Measurements from ENCODE around the gene TMEM176B.
"Not testable (repeated sequence)": the region's sequence is repeated elsewhere in the genome, so short reads cannot be mapped to it uniquely, and the experiment has no call there.

DNA sequence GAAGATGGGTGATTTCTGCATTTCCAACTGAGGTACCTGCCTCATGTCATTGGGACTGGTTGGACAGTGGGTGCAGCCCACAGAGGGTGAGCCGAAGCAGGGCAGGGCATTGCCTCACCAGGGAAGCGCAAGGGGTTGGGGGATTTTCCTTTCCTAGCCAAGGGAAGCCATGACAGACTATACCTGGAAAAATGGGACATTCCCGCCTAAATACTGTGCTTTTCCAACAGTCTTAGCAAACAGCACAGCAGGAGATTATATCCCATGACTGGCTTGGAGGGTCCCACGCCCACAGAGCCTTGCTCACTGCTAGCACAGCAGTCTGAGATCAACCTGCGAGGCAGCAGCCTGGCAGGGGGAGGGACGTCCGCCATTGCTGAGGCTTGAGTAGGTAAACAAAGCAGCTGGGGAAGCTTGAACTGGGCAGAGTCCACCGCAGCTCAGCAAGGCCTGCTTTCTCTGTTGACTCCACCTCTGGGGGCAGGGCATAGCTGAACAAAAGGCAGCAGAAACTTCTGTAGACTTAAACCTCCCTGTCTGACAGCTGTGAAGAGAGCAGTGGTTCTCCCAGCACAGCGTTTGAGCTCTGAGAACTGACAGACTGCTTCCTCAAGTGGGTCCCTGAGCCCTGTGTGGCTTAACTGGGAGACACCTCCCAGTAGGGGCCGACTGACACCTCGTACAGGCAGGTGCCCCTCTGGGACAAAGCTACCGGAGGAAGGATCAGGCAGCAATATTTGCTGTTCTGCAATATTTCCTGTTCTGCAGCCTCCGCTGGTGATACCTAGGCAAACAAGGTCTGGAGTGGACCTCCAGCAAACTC lies 7.7 kb upstream of the TMEM176B start:
- not testable (repeated sequence) for TF ChIP-seq POLR2A (IDR thresholded peaks at IDR 0.05)
- TF ChIP-seq, protein P1, sequence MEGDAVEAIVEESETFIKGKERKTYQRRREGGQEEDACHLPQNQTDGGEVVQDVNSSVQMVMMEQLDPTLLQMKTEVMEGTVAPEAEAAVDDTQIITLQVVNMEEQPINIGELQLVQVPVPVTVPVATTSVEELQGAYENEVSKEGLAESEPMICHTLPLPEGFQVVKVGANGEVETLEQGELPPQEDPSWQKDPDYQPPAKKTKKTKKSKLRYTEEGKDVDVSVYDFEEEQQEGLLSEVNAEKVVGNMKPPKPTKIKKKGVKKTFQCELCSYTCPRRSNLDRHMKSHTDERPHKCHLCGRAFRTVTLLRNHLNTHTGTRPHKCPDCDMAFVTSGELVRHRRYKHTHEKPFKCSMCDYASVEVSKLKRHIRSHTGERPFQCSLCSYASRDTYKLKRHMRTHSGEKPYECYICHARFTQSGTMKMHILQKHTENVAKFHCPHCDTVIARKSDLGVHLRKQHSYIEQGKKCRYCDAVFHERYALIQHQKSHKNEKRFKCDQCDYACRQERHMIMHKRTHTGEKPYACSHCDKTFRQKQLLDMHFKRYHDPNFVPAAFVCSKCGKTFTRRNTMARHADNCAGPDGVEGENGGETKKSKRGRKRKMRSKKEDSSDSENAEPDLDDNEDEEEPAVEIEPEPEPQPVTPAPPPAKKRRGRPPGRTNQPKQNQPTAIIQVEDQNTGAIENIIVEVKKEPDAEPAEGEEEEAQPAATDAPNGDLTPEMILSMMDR (IDR thresholded peaks at IDR 0.05), result not testable (repeated sequence)

Measured in testis (tissue), 2 donors.